Breast epithelium (tissue), 3 donors: Measurements from ENCODE around the gene KCNC1.

Source experiments
- POLR2A ChIP-seq: fragments of 450-650 bp; IDR thresholded peaks from one replicate; pipeline ENCODE4 v1.6.1; 2016; ENCODE audit warnings: antibody characterized with exemption, mild to moderate bottlenecking, moderate library complexity
- POLR2AphosphoS5 ChIP-seq, 3 donors: sonication (generic); formaldehyde crosslinking; IDR thresholded peaks; one replicate each; pipeline ENCODE4 v1.6.1; 2017; ENCODE audit warnings: antibody characterized with exemption in 3 of 3
- TF ChIP-seq, protein P1 (sequence below), 3 donors: fragments of 450-650 bp; IDR thresholded peaks; one replicate each; pipeline ENCODE4 v1.5.1; 2016 to 2017; ENCODE audit warnings: antibody characterized with exemption in 3 of 3, mild to moderate bottlenecking in 3 of 3, moderate library complexity in 3 of 3

DNA sequence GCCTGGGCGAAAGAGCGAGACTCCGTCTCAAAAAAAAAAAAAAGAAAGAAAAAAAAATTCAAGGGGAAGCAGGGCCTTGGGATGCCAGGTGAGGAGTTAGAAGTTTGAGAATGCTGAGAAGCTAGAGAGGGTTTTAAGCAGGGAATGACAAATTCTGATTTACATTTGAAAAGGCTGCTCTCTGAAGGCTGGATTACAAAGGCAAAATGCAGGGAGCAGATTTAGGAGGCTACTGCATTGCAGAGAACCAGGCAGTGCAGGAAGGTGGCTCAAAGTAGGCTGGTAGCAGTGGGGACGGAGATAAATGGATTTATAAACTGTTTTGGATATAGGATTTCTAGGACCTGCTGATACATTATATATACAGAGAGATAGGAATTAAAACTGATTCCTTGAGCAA lies 66.6 kb downstream of the KCNC1 start:
- TF ChIP-seq POLR2A (no peak), POLR2AphosphoS5 (IDR thresholded peaks at IDR 0.05) (no peak)
- TF ChIP-seq, protein P1, sequence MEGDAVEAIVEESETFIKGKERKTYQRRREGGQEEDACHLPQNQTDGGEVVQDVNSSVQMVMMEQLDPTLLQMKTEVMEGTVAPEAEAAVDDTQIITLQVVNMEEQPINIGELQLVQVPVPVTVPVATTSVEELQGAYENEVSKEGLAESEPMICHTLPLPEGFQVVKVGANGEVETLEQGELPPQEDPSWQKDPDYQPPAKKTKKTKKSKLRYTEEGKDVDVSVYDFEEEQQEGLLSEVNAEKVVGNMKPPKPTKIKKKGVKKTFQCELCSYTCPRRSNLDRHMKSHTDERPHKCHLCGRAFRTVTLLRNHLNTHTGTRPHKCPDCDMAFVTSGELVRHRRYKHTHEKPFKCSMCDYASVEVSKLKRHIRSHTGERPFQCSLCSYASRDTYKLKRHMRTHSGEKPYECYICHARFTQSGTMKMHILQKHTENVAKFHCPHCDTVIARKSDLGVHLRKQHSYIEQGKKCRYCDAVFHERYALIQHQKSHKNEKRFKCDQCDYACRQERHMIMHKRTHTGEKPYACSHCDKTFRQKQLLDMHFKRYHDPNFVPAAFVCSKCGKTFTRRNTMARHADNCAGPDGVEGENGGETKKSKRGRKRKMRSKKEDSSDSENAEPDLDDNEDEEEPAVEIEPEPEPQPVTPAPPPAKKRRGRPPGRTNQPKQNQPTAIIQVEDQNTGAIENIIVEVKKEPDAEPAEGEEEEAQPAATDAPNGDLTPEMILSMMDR (IDR thresholded peaks at IDR 0.05) = no peak
